Measurements from ENCODE around the gene RPL13. TPM values are rescaled to one million over a fixed set of nuclear protein-coding genes. Genes with fewer than 3 reads are reported as not detected.
"Not testable (repeated sequence)": the region's sequence is repeated elsewhere in the genome, so short reads cannot be mapped to it uniquely, and the experiment has no call there.

The RPL13 gene
- total and polyA plus RNA-seq, 9 of the 15 experiments (the other 6 are each of a cell fraction or from before 2014, with no cell fraction given) = 227 to 6,042 (median 1,633) TPM

- H2AFZ ChIP-seq (ENCODE audit: low read depth, low read length); H3K79me2 ChIP-seq (ENCODE audit: control insufficient read depth, insufficient read depth, low read length); POLR2A ChIA-PET; in situ Hi-C loops (cut with MboI); H3K4me2 ChIP-seq (ENCODE audit: insufficient read depth, low read length); H4K20me1 ChIP-seq (replicated peaks; ENCODE audit: control insufficient read depth, insufficient read depth, low read length); H3K36me3 ChIP-seq (ENCODE audit: control insufficient read depth, insufficient read depth, low read length); FAIRE-seq; H3K27me3 ChIP-seq (ENCODE audit: control insufficient read depth in 2 of 2, insufficient read depth in 2 of 2, low read length in 2 of 2); DNase-seq (ENCODE audit: extremely low read depth in 1 of 4, low spot score in 3 of 4); BruUV-seq (replicated peaks); CTCF ChIA-PET (ENCODE audit: low intra/inter-chr PET ratio); H3K9me3 ChIP-seq (replicated peaks; ENCODE audit: control insufficient read depth, insufficient read depth, low read depth, low read length); H3K4me3 ChIP-seq; H3K27ac ChIP-seq (ENCODE audit: extremely low read depth, low read depth, low read length); H3K9me1 ChIP-seq (ENCODE audit: control insufficient read depth, insufficient read depth, low read length); H3K9ac ChIP-seq (ENCODE audit: insufficient read depth in 1 of 2, low read depth in 2 of 2, low read length in 2 of 2); ATAC-seq: not testable (repeated sequence)
- TF ChIP-seq PCBP1 (IDR thresholded peaks at IDR 0.05; ENCODE audit: low read depth, low read length, poor library complexity, severe bottlenecking) (peak; percentile 92), HNRNPL (IDR thresholded peaks at IDR 0.05; ENCODE audit: low read depth, low read length) (peak; percentile 78)
- intact Hi-C loops (cut with micrococcal nuclease) = loop anchor here (10.0 kb wide), 1 partner anchor 74 kb away; no protein-coding TSS in a partner anchor
- H3K4me1 ChIP-seq (replicated peaks in 1 of 2; ENCODE audit: control insufficient read depth in 2 of 2, insufficient read depth in 2 of 2, low read length in 2 of 2) = peaks cover 7 to 66% of the 10 kb centered on the region in 2 experiments
- WGBS (ENCODE audit: insufficient coverage, low coverage, missing lambda C conversion rate) = 88% methylated on average over 3 of the region's 36 CpGs
Measured at GRCh38 chr16:89570983-89571598, 10.6 kb downstream of the RPL13 start.

GRCh38 chr16:89571636-89572035 is 11.2 kb downstream of the RPL13 start:
- ATAC-seq (no peak), FAIRE-seq (no peak), DNase-seq (ENCODE audit: extremely low read depth in 1 of 4, low spot score in 3 of 4) (no peak)
- no TSS peak for BruUV-seq (replicated peaks)
- in situ Hi-C loops (cut with MboI) = no loop called here
- H4K20me1 ChIP-seq (replicated peaks; ENCODE audit: control insufficient read depth, insufficient read depth, low read length) = 0 out of 2 replicates have a peak, but pooled peaks cover 5% of the 10 kb centered on the region
- H3K4me2 ChIP-seq (ENCODE audit: insufficient read depth, low read length) = no peak overlapping the region
- 75% methylated on average over 17 of the region's 18 CpGs for WGBS (ENCODE audit: insufficient coverage, low coverage, missing lambda C conversion rate)
- H3K27me3 ChIP-seq (ENCODE audit: control insufficient read depth in 2 of 2, insufficient read depth in 2 of 2, low read length in 2 of 2) = no peaks in the 10 kb centered on the region
- intact Hi-C loops (cut with micrococcal nuclease) = loop anchor here (10.0 kb wide), 1 partner anchor 73 kb away; no protein-coding TSS in a partner anchor
- peaks cover 4% of the 10 kb centered on the region for H3K9me1 ChIP-seq (ENCODE audit: control insufficient read depth, insufficient read depth, low read length)
- H2AFZ ChIP-seq (ENCODE audit: low read depth, low read length) = no peak overlapping the region
- peak overlapping the region in 1 of 2 experiments; percentile 38; a peak in 2 of 4 replicates for H3K9ac ChIP-seq (ENCODE audit: insufficient read depth in 1 of 2, low read depth in 2 of 2, low read length in 2 of 2)
- ChIA-PET CTCF (ENCODE audit: low intra/inter-chr PET ratio) (no interaction called here), POLR2A (interaction anchor here (0.6 to 1.3 kb wide), 3 partner anchors 8 to 304 kb away, joined by 3 to 6 read pairs (median 4); no protein-coding TSS in a partner anchor)
- H3K4me1 ChIP-seq (replicated peaks in 1 of 2; ENCODE audit: control insufficient read depth in 2 of 2, insufficient read depth in 2 of 2, low read length in 2 of 2) = peaks cover 5 to 69% of the 10 kb centered on the region in 2 experiments
- no peaks in the 10 kb centered on the region for H3K9me3 ChIP-seq (replicated peaks; ENCODE audit: control insufficient read depth, insufficient read depth, low read depth, low read length)
- H3K27ac ChIP-seq (ENCODE audit: extremely low read depth, low read depth, low read length) = no peak overlapping the region
- peaks cover 14% of the 10 kb centered on the region for H3K79me2 ChIP-seq (ENCODE audit: control insufficient read depth, insufficient read depth, low read length)
- H3K4me3 ChIP-seq = no peak overlapping the region
- no peaks in the 10 kb centered on the region for H3K36me3 ChIP-seq (ENCODE audit: control insufficient read depth, insufficient read depth, low read length)
- peak; percentile 7 for TF ChIP-seq PCBP1 (IDR thresholded peaks at IDR 0.05; ENCODE audit: low read depth, low read length, poor library complexity, severe bottlenecking)
- peak; percentile 40; the same call in 1 of the 2 replicates for TF ChIP-seq ZBTB33 (CRISPR knock-in tag; IDR thresholded peaks at IDR 0.05)
- TF ChIP-seq KDM1A (IDR thresholded peaks at IDR 0.05) = peak in 1 of 2 experiments; percentile 62; a peak in 1 of 4 replicates
- TF ChIP-seq CBX1 (IDR thresholded peaks at IDR 0.05; ENCODE audit: low read depth) = 0 out of 2 replicates have a peak, but pooled peaks have one; percentile 23
- no peak for TF ChIP-seq THAP12 (CRISPR knock-in tag; IDR thresholded peaks at IDR 0.05)
- TF ChIP-seq ZFP36 (IDR thresholded peaks at IDR 0.05; ENCODE audit: low read depth, low read length, partially characterized antibody) = peak; percentile 61
